GM12872 (cell line): ENCODE results near the gene CYP2W1.

ENCODE experiments used
- TF ChIP-seq, protein P1 (sequence below): IDR thresholded peaks from 3 replicates; pipeline ENCODE4 v1.5.1; 2011; ENCODE audit warnings: low read depth, mild to moderate bottlenecking, low read length, moderate library complexity; ENCODE audit not compliant: insufficient read depth

CYP2W1 gene

GRCh38 chr7:986766-987751 lies 4.1 kb downstream of the CYP2W1 start:
- TF ChIP-seq, protein P1, sequence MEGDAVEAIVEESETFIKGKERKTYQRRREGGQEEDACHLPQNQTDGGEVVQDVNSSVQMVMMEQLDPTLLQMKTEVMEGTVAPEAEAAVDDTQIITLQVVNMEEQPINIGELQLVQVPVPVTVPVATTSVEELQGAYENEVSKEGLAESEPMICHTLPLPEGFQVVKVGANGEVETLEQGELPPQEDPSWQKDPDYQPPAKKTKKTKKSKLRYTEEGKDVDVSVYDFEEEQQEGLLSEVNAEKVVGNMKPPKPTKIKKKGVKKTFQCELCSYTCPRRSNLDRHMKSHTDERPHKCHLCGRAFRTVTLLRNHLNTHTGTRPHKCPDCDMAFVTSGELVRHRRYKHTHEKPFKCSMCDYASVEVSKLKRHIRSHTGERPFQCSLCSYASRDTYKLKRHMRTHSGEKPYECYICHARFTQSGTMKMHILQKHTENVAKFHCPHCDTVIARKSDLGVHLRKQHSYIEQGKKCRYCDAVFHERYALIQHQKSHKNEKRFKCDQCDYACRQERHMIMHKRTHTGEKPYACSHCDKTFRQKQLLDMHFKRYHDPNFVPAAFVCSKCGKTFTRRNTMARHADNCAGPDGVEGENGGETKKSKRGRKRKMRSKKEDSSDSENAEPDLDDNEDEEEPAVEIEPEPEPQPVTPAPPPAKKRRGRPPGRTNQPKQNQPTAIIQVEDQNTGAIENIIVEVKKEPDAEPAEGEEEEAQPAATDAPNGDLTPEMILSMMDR: no peak

DNA sequence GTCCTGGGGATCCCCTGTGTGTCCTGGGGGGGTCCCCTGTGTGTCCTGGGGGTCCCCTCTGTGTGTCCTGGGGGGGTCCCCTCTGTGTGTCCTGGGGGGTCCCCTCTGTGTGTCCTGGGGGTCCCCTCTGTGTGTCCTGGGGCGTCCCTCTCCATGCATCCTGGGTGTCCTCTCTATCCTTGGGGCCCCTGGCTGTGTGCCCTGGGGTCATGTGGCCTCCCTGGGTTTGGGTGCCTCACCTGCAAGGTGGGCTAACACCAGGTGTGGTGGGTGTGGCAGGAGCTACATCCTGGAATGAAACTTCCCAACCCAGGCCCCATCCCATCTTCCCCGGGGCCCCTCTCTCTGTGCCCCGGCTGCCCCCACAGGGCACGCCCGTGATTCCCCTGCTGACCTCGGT lies 4.9 kb downstream of the CYP2W1 start:
- TF ChIP-seq, protein P1: no peak

DNA sequence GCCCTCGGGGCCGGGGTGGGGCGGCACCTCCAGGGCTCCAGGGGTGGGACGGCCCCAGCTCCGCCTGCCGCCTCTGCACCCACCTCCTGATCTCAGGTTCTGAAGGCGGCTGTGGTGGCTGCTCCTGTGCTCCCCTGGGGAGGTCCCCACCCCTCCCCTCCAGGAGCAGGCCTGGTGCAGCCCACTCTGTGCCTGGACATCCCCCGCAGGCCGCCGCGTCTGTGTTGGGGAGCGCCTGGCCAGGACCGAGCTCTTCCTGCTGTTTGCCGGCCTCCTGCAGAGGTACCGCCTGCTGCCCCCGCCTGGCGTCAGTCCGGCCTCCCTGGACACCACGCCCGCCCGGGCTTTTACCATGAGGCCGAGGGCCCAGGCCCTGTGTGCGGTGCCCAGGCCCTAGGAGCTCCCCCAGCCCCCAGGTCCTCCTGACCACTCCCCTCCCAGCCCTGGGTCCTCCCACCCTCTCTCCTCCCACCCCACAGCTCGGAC lies 5.5 kb downstream of the CYP2W1 start:
- TF ChIP-seq, protein P1: no peak

DNA sequence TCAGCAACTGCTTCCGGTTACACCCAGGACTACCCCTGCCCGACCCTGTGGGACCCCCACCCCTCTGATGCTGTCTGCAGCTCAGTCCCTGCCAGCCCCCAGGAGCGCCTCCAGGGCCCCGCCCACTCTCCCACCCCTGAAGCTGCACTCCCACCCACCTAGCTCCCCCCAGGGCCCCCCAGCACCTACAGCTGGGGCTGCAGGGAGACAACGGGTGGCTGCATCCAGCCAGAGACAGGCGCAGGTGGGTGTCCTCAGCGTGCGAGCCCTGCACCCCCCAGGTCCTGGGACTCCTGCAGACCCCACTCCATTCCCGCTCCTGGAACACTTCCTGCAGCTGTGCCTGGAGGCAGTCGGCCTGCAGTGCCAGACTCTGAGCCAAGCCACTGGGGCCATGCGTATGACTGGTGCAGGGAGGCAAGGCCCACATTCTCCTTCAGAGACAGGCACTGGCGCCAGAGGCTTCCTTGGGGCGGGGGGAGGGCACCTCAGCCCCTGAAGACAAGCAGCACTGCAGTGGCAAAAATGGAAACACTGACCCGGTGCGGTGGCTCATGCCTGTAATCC lies 6.1 kb downstream of the CYP2W1 start:
- TF ChIP-seq, protein P1: no peak

DNA sequence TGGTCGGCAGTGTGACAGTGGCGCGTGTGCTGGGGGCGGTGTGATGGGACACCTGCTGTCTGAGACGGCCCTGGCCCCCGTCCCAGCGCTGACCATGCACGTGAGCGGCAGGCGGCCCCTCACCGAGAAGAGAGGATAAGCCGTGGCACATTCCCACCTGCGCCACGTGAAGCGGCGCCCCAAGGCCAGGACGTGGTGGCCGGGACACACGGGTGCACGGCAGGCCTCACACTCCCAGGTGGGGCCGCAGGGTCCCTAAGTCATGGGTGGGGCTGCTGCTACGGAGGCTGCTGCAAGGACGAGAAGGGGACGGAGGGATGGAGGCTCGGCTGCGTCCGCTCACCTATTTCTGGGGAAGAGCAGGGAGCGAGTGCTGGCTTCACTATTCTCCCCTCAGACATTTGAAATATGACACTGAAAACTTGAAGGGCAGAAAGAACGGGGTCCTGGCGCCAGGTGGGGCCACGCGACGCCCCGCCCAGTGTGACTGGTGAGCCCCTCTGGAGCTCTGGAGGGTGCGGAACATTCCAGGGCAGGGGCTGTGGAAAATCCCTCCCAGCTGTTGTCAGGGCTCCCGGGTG lies 7.5 kb downstream of the CYP2W1 start:
- TF ChIP-seq, protein P1: no peak

DNA sequence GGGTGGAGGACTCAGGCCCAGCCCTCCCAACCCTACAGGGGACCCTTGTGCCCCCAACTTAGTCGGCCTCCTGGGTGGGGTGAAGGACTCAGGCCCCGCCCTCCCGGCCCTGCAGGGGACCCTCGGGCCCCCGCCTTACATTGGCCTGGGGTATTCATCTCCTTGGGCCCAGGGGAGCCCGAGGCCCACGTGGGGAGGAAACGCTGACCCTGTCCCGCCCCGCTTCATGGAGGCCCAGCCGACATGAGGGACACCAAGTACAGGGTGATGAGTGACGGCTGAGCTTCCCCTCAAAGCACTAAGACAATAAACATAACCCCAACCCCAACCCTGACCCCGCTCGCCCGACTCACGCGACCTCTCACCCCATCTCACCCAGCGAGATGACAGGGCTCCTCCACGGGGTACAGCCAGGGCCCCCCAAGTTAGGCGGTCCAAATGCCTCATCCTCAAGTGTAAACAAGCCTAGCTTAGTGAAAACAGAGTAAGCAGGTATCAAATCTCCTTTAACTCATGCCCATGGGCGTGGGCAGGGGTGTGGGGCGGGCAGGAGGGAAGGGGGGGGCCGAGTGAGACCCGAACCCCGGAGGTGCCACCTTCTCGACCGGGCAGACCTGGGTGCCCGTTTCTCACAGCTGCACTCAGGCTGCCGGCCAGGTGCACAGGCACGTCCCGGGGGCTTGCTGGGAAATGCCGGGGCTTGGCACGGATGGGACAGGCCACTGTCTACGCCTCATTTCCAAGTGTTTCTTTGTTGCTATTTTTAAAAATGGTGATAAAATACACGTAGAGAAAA lies 8.2 kb downstream of the CYP2W1 start:
- TF ChIP-seq, protein P1: no peak
